Transverse colon (tissue), 4 donors: ENCODE results near the gene ATP9A.

Experiments
- CTCF ChIP-seq, 5 experiments: fragments of 200-600 bp in 3 of 5; fragments of 450-650 bp in 2 of 5; sonication (generic) in 3 of 5; IDR thresholded peaks; 1 replicate in 2 of 5; 2 replicates in 3 of 5; pipeline ENCODE4 v1.5.1; 2016 to 2017; ENCODE audit warnings: antibody characterized with exemption in 5 of 5, inconsistent platforms in 3 of 5, mild to moderate bottlenecking in 2 of 5, moderate library complexity in 1 of 5
- EP300 ChIP-seq: sonication (generic); formaldehyde crosslinking; IDR thresholded peaks from one replicate; pipeline ENCODE4 v1.6.1; 2017; ENCODE audit warnings: antibody characterized with exemption, low read depth
- POLR2A ChIP-seq: fragments of 450-650 bp; IDR thresholded peaks from one replicate; pipeline ENCODE4 v1.6.1; 2016; ENCODE audit warnings: antibody characterized with exemption, mild to moderate bottlenecking, moderate library complexity
- POLR2AphosphoS5 ChIP-seq, 3 donors: sonication (generic); formaldehyde crosslinking; IDR thresholded peaks; one replicate each; pipeline ENCODE4 v1.6.1; 2016; ENCODE audit warnings: antibody characterized with exemption in 3 of 3

GRCh38 chr20:51573576-51574243 lies 194.5 kb downstream of the ATP9A start:
- TF ChIP-seq CTCF (IDR thresholded peaks at IDR 0.05) (no peak), POLR2AphosphoS5 (IDR thresholded peaks at IDR 0.05) (no peak), EP300 (no peak), POLR2A (no peak)
